ENCODE measurements around the gene ALDH5A1. TPM values are rescaled to one million over a fixed set of nuclear protein-coding genes. Genes with fewer than 3 reads are reported as not detected.

Gene ALDH5A1
- total and polyA plus RNA-seq, 11 donors = 3.0 to 35.5 (median 19.7) TPM

- H3K27me3 ChIP-seq = no peaks in the 10 kb centered on the region
- H3K4me1 ChIP-seq = peaks cover 0 to 4% (median 0%) of the 10 kb centered on the region in 12 donors
- no peak for ATAC-seq
- no peaks in the 10 kb centered on the region for H3K9me3 ChIP-seq
- no peak overlapping the region for H3K4me3 ChIP-seq
- TF ChIP-seq, protein P1, sequence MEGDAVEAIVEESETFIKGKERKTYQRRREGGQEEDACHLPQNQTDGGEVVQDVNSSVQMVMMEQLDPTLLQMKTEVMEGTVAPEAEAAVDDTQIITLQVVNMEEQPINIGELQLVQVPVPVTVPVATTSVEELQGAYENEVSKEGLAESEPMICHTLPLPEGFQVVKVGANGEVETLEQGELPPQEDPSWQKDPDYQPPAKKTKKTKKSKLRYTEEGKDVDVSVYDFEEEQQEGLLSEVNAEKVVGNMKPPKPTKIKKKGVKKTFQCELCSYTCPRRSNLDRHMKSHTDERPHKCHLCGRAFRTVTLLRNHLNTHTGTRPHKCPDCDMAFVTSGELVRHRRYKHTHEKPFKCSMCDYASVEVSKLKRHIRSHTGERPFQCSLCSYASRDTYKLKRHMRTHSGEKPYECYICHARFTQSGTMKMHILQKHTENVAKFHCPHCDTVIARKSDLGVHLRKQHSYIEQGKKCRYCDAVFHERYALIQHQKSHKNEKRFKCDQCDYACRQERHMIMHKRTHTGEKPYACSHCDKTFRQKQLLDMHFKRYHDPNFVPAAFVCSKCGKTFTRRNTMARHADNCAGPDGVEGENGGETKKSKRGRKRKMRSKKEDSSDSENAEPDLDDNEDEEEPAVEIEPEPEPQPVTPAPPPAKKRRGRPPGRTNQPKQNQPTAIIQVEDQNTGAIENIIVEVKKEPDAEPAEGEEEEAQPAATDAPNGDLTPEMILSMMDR (IDR thresholded peaks at IDR 0.05) = no peak
- no peak for TF ChIP-seq POLR2A (IDR thresholded peaks at IDR 0.05)
- 92 to 96% (median 93%) methylated on average over 6 of the region's 6 CpGs for WGBS, 4 donors
- DNase-seq = no peak
- no peaks in the 10 kb centered on the region for H3K36me3 ChIP-seq
- intact Hi-C loops (cut with DNase I) = no loop called here
- H3K27ac ChIP-seq = no peak overlapping the region
These were observed 18.1 kb upstream of the ALDH5A1 start for GRCh38 chr6:24476631-24477030.

DNA sequence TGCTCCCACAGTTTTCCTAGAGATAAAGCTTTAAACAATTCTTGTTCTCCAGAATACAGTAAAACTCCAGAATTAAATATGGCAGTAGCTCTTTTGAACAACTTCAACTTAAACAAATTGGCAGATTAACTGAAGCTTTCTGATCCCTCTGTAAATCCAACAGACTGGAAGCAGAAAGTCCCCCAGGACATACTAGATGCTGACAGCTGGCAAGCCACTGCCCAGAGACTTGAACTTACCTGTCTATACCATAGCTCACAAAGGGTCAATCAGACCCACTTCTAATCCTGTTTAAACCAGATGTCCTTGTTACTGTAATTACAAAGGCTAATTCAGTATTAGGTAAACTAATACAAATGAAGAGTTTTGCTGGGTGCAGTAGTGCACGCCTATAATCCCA, 17.7 kb upstream of the ALDH5A1 start:
- Histone ChIP-seq H3K27ac (no peak overlapping the region), H3K4me3 (no peak overlapping the region), H3K9me3 (no peaks in the 10 kb centered on the region), H3K4me1 (peaks cover 0 to 4% (median 0%) of the 10 kb centered on the region in 12 donors), H3K27me3 (no peaks in the 10 kb centered on the region), H3K36me3 (no peaks in the 10 kb centered on the region)
- TF ChIP-seq POLR2A (IDR thresholded peaks at IDR 0.05) = no peak
- TF ChIP-seq, protein P1 (IDR thresholded peaks at IDR 0.05) = no peak
- ATAC-seq = no peak
- 89 to 100% (median 96%) methylated on average over 1 of the region's 1 CpG for WGBS, 4 donors
- DNase-seq = no peak
- intact Hi-C loops (cut with DNase I) = no loop called here

DNA sequence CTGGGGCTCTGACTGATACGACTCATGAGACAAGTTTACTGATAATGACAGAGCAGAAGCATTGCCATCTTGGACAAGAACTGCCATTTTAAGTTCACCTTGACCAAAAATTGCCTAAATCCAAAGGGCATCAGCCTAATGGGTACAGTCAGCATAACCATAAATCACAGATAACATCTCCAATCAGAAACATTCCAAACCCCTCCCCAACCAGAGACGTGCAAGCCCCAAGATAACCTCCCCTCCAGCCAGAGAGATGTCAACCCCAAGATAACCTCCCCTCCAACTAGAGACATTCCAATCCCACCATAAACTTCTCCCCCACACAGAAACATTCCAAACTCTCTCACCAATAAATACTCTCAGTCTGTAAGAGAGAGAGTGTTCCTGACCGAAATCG, 15.9 kb upstream of the ALDH5A1 start:
- intact Hi-C loops (cut with DNase I) = no loop called here
- peaks cover 0 to 4% (median 0%) of the 10 kb centered on the region in 12 donors for H3K4me1 ChIP-seq
- no peaks in the 10 kb centered on the region for H3K36me3 ChIP-seq
- DNase-seq = no peak
- H3K27ac ChIP-seq = no peak overlapping the region
- no peak overlapping the region for H3K4me3 ChIP-seq
- no peaks in the 10 kb centered on the region for H3K9me3 ChIP-seq
- no peak for ATAC-seq
- no peaks in the 10 kb centered on the region for H3K27me3 ChIP-seq
- TF ChIP-seq, protein P1 (IDR thresholded peaks at IDR 0.05) = no peak
- TF ChIP-seq POLR2A (IDR thresholded peaks at IDR 0.05) = no peak
- 68 to 77% (median 69%) methylated on average over 4 of the region's 4 CpGs for WGBS, 4 donors

DNA sequence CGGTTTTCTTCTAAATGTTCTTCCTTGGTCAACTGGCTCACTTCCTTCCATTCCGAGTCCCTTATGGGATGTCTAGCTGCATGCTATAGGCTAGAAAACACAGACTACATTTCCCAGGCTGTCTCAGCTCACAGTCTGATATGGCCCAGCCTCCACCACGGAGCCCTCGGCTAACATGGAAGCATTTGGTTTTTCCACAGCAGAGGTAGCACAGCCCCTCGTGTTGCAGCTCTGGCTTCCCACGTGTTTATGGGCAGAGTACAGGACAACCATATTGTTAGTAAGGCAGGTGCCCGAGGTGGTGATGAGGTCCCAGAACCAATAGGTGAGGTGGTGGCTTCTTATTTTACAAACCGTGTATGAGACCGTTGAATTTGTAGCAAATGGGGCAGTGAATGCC, 14.1 kb upstream of the ALDH5A1 start:
- Histone ChIP-seq H3K36me3 (no peaks in the 10 kb centered on the region), H3K4me1 (peaks cover 0 to 4% (median 0%) of the 10 kb centered on the region in 12 donors), H3K9me3 (no peaks in the 10 kb centered on the region), H3K27ac (no peak overlapping the region), H3K27me3 (no peaks in the 10 kb centered on the region), H3K4me3 (no peak overlapping the region)
- ATAC-seq = no peak
- 87 to 91% (median 88%) methylated on average over 9 of the region's 9 CpGs for WGBS, 4 donors
- intact Hi-C loops (cut with DNase I) = no loop called here
- TF ChIP-seq POLR2A (IDR thresholded peaks at IDR 0.05) = no peak
- TF ChIP-seq, protein P1 (IDR thresholded peaks at IDR 0.05) = no peak
- DNase-seq = no peak
